Activated T-cell treated with anti-CD3 and anti-CD28 coated beads for 1 hour (primary cell): ENCODE measurements around the gene ITGB8.
"Not testable (repeated sequence)": the region's sequence is repeated elsewhere in the genome, so short reads cannot be mapped to it uniquely, and the experiment has no call there.

Experiments used
- DNase-seq: peaks from one replicate; pipeline ENCODE4 v3.0.0-alpha.2; 2020; ENCODE audit warnings: low read depth

The ITGB8 gene

GRCh38 chr7:20385126-20385525 is 54.4 kb downstream of the ITGB8 start:
- no peak for DNase-seq

GRCh38 chr7:20388084-20388483 is 57.4 kb downstream of the ITGB8 start:
- DNase-seq: no peak

GRCh38 chr7:20389192-20389591 is 58.5 kb downstream of the ITGB8 start:
- DNase-seq: not testable (repeated sequence)

GRCh38 chr7:20393021-20393610 is 62.4 kb downstream of the ITGB8 start:
- no peak for DNase-seq

- no peak for DNase-seq
Observed at GRCh38 chr7:20393616-20394015, 62.9 kb downstream of the ITGB8 start.

GRCh38 chr7:20394284-20394683 is 63.6 kb downstream of the ITGB8 start:
- no peak for DNase-seq

- no peak for DNase-seq
Observed at GRCh38 chr7:20395104-20395503, 64.4 kb downstream of the ITGB8 start.

- DNase-seq: no peak
Observed at GRCh38 chr7:20395511-20395910, 64.8 kb downstream of the ITGB8 start.

- no peak for DNase-seq
Observed at GRCh38 chr7:20399521-20399920, 68.8 kb downstream of the ITGB8 start.

GRCh38 chr7:20401861-20402746 is 71.4 kb downstream of the ITGB8 start:
- no peak for DNase-seq

- no peak for DNase-seq
Observed at GRCh38 chr7:20402747-20403230, 72.1 kb downstream of the ITGB8 start.

- DNase-seq: no peak
Observed at GRCh38 chr7:20403331-20403730, 72.6 kb downstream of the ITGB8 start.

- no peak for DNase-seq
Observed at GRCh38 chr7:20404320-20404719, 73.6 kb downstream of the ITGB8 start.

GRCh38 chr7:20407585-20408466 is 77.1 kb downstream of the ITGB8 start:
- no peak for DNase-seq

GRCh38 chr7:20408467-20408826 is 77.7 kb downstream of the ITGB8 start:
- no peak for DNase-seq

- DNase-seq: no peak
Observed at GRCh38 chr7:20409961-20410360, 79.3 kb downstream of the ITGB8 start.

- DNase-seq: no peak
Observed at GRCh38 chr7:20411372-20411771, 80.7 kb downstream of the ITGB8 start.

GRCh38 chr7:20412032-20412431 is 81.3 kb downstream of the ITGB8 start:
- no peak for DNase-seq

- DNase-seq: no peak
Observed at GRCh38 chr7:20417260-20417659, 86.6 kb downstream of the ITGB8 start.

GRCh38 chr7:20417675-20418382 is 87.1 kb downstream of the ITGB8 start:
- no peak for DNase-seq

GRCh38 chr7:20424500-20424899 is 93.8 kb downstream of the ITGB8 start:
- no peak for DNase-seq

- DNase-seq: no peak
Observed at GRCh38 chr7:20430664-20431063, 100.0 kb downstream of the ITGB8 start.
